Type B pancreatic cell (in vitro differentiated cells): ENCODE measurements around the gene CFAP65. TPM values are rescaled to one million over a fixed set of nuclear protein-coding genes. Genes with fewer than 3 reads are reported as not detected.
A peak's percentile ranks its signal among the peaks of the same experiment; 100 is the strongest.

ENCODE experiments used
- DNase-seq: peaks from one replicate; pipeline ENCODE4 v3.0.0; 2021; ENCODE audit warnings: mixed read lengths; ENCODE audit not compliant: unreplicated experiment; ENCODE audit errors: extremely low spot score
- H3K27ac Mint-ChIP-seq: 2 replicates; pipeline ENCODE4 v1.8.0; 2021; ENCODE audit warnings: mild to moderate bottlenecking, mixed read lengths
- H3K27me3 Mint-ChIP-seq: 2 replicates; pipeline ENCODE4 v1.8.0; 2021; ENCODE audit warnings: mixed read lengths
- H3K36me3 Mint-ChIP-seq: 2 replicates; pipeline ENCODE4 v1.8.0; 2021; ENCODE audit warnings: mixed read lengths
- H3K4me1 Mint-ChIP-seq: one replicate; pipeline ENCODE4 v1.8.0; 2021; ENCODE audit warnings: mixed read lengths; ENCODE audit not compliant: unreplicated experiment
- H3K4me3 Mint-ChIP-seq: 2 replicates; pipeline ENCODE4 v1.8.0; 2021; ENCODE audit warnings: mild to moderate bottlenecking, mixed read lengths
- H3K9me3 Mint-ChIP-seq: 2 replicates; pipeline ENCODE4 v1.8.0; 2021; ENCODE audit warnings: mixed read lengths
- CTCF ChIP-seq: fragments of 200-600 bp; sonication (generic); conservative IDR thresholded peaks from 2 replicates; pipeline ENCODE4 v1.5.0; 2021; ENCODE audit warnings: antibody characterized with exemption, mild to moderate bottlenecking
- total RNA-seq: library from RNA; stranded (reverse); gene quantifications from 2 replicates; pipeline ENCODE4 v1.2.1, GENCODE V29; 2021; ENCODE audit warnings: low replicate concordance

The CFAP65 gene
- total RNA-seq, 1 donor from 2014 or later, result 2.1 TPM

DNA sequence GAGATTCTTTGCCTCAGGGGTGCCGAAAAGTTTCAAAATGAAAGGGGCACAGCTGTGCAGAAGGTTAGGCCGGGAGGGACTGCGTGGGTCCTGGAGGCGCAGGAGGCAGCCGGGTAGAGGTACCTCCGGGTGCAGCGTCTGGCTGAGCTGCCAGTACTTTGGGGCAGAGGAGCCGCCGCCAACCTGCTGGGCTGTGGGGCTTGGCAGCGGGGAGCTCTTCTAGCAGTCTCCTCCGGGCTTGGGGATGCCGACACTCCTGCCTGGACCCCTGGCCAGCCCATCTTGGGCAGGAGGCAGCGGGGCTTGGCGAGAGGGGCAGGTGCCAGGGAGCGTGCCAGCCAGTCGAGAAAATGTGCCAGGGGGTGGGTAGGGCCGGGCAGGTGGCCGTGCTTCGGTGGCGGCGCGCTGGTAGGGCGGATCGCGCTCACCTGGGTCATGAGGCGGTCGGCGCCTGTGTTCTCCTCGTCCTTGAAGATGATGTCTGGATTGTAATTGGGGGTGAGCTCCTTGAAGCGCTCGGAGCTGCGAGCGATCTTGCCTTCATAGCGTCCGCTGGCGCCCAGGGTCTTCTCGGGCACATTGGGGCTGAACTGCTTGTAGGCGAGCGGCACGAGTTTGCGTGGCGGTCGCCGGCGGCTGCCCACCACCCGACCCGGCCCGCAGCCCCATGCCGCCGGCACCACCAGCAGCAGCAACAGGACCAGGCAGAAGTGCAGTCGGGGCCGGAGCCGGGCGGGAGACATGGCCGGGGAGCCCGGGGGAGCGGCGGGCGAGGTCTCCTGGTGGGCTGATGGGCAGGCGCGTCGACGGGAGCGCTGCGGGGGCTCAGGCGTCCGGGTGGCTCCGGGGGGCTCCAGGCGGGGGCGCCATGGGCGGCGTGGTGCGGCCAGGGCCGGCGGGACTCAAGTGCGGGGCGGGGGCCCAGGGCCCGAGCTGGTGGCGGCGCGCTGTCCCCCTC, 18.7 kb upstream of the CFAP65 start:
- H3K9me3 Mint-ChIP-seq, result no peaks in the 10 kb centered on the region
- DNase-seq, result no peak
- TF ChIP-seq CTCF, result no peak
- no peak overlapping the region for H3K27ac Mint-ChIP-seq
- H3K4me1 Mint-ChIP-seq, result no peaks in the 10 kb centered on the region
- H3K4me3 Mint-ChIP-seq, result peak overlapping the region; percentile 81
- no peaks in the 10 kb centered on the region for H3K36me3 Mint-ChIP-seq
- peaks cover 87% of the 10 kb centered on the region for H3K27me3 Mint-ChIP-seq

DNA sequence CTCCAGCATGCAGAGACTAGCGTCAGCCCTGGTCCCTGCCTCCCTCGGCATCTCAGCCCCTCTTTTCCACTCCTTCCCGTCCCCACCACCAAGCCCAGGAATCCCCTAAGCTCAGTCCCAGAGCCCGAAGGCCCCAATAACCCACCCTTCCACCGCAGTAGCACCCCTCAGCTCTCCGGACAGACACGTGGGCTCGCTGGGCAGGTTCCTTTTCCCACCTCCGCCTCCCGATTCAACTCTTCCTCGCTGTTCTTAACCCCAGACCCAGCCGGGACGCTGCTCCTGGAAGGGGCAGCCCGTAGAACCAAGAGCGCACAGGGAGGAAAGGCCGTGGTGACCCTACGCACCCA, 18.0 kb upstream of the CFAP65 start:
- H3K36me3 Mint-ChIP-seq, result no peaks in the 10 kb centered on the region
- peak overlapping the region; percentile 66 for H3K27ac Mint-ChIP-seq
- H3K4me3 Mint-ChIP-seq, result peak overlapping the region; percentile 81
- no peaks in the 10 kb centered on the region for H3K4me1 Mint-ChIP-seq
- DNase-seq, result no peak
- no peaks in the 10 kb centered on the region for H3K9me3 Mint-ChIP-seq
- no peak for TF ChIP-seq CTCF
- H3K27me3 Mint-ChIP-seq, result peaks cover 87% of the 10 kb centered on the region

GRCh38 chr2:219058541-219059374, 17.4 kb upstream of the CFAP65 start:
- H3K4me1 Mint-ChIP-seq, result no peaks in the 10 kb centered on the region
- no peak for TF ChIP-seq CTCF
- no peak for DNase-seq
- H3K4me3 Mint-ChIP-seq, result peak overlapping the region; percentile 81
- H3K27me3 Mint-ChIP-seq, result peaks cover 87% of the 10 kb centered on the region
- no peaks in the 10 kb centered on the region for H3K9me3 Mint-ChIP-seq
- H3K36me3 Mint-ChIP-seq, result no peaks in the 10 kb centered on the region
- H3K27ac Mint-ChIP-seq, result peak overlapping the region; percentile 66

- H3K27ac Mint-ChIP-seq, result no peak overlapping the region
- DNase-seq, result no peak
- no peaks in the 10 kb centered on the region for H3K4me1 Mint-ChIP-seq
- H3K27me3 Mint-ChIP-seq, result peaks cover 85% of the 10 kb centered on the region
- no peaks in the 10 kb centered on the region for H3K36me3 Mint-ChIP-seq
- peak; percentile 89 for TF ChIP-seq CTCF
- H3K9me3 Mint-ChIP-seq, result no peaks in the 10 kb centered on the region
- H3K4me3 Mint-ChIP-seq, result peak overlapping the region; percentile 78
Observed at GRCh38 chr2:219057709-219058540, 16.6 kb upstream of the CFAP65 start.

- DNase-seq, result no peak
- Mint-ChIP-seq H3K27ac (no peak overlapping the region), H3K9me3 (no peaks in the 10 kb centered on the region), H3K4me1 (no peaks in the 10 kb centered on the region), H3K4me3 (no peak overlapping the region), H3K27me3 (peaks cover 85% of the 10 kb centered on the region), H3K36me3 (no peaks in the 10 kb centered on the region)
- TF ChIP-seq CTCF, result no peak
Observed at GRCh38 chr2:219056896-219057708, 15.8 kb upstream of the CFAP65 start.
